Amygdala (tissue), 56 donors: ENCODE results near the gene RPS24.
A peak's percentile ranks its signal among the peaks of the same experiment; 100 is the strongest.
"Not testable (repeated sequence)": the region's sequence is repeated elsewhere in the genome, so short reads cannot be mapped to it uniquely, and the experiment has no call there.

Source experiments
- DNase-seq, 56 donors: peaks; one replicate each; lab custom pipeline; 2025; lab: John Stamatoyannopoulos, UW

Gene RPS24

GRCh38 chr10:78033637-78034470, at the start of gene RPS24:
Gene RPS24 (plus strand): TSS chr10:78033863. CDS start chr10:78033902, 39 bp downstream.
- peak; percentile 32 to 98 (median 90) for DNase-seq

GRCh38 chr10:77984986-77985385, 48.7 kb upstream of the RPS24 start:
- DNase-seq = no peak

GRCh38 chr10:77987671-77988255, 45.9 kb upstream of the RPS24 start:
- DNase-seq = no peak

- peak in 1 of 56 donors; percentile 11 for DNase-seq
Measured at GRCh38 chr10:77989081-77989724, 44.5 kb upstream of the RPS24 start.

- DNase-seq = no peak
Measured at GRCh38 chr10:77993620-77994019, 40.0 kb upstream of the RPS24 start.

GRCh38 chr10:77998780-77999179, 34.9 kb upstream of the RPS24 start:
- not testable (repeated sequence) for DNase-seq

- DNase-seq = no peak
Measured at GRCh38 chr10:78000206-78000605, 33.5 kb upstream of the RPS24 start.

- no peak for DNase-seq
Measured at GRCh38 chr10:78000956-78001472, 32.6 kb upstream of the RPS24 start.

- peak in 1 of 56 donors; percentile 3 for DNase-seq
Measured at GRCh38 chr10:78002541-78003288, 30.9 kb upstream of the RPS24 start.

GRCh38 chr10:78004215-78005026, 29.2 kb upstream of the RPS24 start:
- DNase-seq = peak in 1 of 56 donors; percentile 6

- no peak for DNase-seq
Measured at GRCh38 chr10:78007172-78007571, 26.5 kb upstream of the RPS24 start.

- no peak for DNase-seq
Measured at GRCh38 chr10:78009662-78010061, 24.0 kb upstream of the RPS24 start.

- DNase-seq = no peak
Measured at GRCh38 chr10:78010278-78010677, 23.4 kb upstream of the RPS24 start.

- DNase-seq = no peak
Measured at GRCh38 chr10:78011065-78011464, 22.6 kb upstream of the RPS24 start.

GRCh38 chr10:78013564-78013963, 20.1 kb upstream of the RPS24 start:
- no peak for DNase-seq

GRCh38 chr10:78015546-78015945, 18.1 kb upstream of the RPS24 start:
- DNase-seq = no peak

- DNase-seq = no peak
Measured at GRCh38 chr10:78017856-78018255, 15.8 kb upstream of the RPS24 start.

- no peak for DNase-seq
Measured at GRCh38 chr10:78019264-78019663, 14.4 kb upstream of the RPS24 start.

- no peak for DNase-seq
Measured at GRCh38 chr10:78021201-78021600, 12.5 kb upstream of the RPS24 start.

GRCh38 chr10:78023741-78024140, 9.9 kb upstream of the RPS24 start:
- DNase-seq = no peak
